ENCODE measurements around the gene KCTD13. TPM values are rescaled to one million over a fixed set of nuclear protein-coding genes. Genes with fewer than 3 reads are reported as not detected.

The KCTD13 gene
- total and polyA plus RNA-seq, 8 donors, result 14.8 to 24.2 (median 20.9) TPM

DNA sequence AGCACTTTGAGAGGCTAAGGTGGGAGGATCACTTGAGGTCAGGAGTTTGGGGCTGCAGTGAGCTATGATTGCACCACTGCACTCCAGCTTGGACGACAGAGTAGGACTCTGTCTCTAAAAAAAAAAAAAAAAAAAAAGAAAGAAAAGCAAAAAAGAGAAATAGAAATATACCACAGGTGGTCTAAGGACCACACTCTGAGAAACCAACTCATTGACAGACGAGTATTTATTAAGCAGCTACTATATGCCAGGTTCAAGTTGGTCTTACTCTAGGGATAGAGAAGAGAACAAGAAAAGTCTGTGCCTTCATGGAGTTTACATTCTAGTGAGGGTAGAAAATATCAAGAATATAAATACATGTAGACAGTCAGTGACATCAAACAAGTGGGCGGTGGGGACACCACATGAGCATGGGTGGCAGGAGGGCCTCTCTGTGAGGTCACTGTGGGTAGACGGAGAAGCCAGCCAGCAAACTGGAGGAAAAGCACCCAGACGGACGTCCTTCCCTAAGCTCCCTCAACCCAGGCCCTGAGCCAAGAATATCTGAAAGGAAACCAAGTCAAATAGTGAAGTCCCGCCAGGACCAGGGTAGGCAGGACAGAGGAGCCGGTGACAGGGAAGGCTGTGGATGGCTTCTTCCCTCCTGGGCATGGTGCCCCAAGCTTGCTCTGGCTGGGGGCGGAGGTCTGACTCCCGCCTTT is 67.7 kb downstream of the KCTD13 start:
- Histone ChIP-seq H3K36me3 (peaks cover 0 to 30% of the 10 kb centered on the region in 2 donors), H3K4me3 (no peak overlapping the region), H3K9me3 (no peaks in the 10 kb centered on the region), H3K4me1 (peaks cover 9 to 19% of the 10 kb centered on the region in 2 donors), H3K27ac (no peak overlapping the region), H3K27me3 (no peaks in the 10 kb centered on the region)
- intact Hi-C loops (cut with DNase I), result loop anchor here in 1 of 2 donors (10.0 kb wide), 1 partner anchor 147 kb away; no protein-coding TSS in a partner anchor
- ATAC-seq, result no peak
- no peak for DNase-seq
- TF ChIP-seq, protein P1, sequence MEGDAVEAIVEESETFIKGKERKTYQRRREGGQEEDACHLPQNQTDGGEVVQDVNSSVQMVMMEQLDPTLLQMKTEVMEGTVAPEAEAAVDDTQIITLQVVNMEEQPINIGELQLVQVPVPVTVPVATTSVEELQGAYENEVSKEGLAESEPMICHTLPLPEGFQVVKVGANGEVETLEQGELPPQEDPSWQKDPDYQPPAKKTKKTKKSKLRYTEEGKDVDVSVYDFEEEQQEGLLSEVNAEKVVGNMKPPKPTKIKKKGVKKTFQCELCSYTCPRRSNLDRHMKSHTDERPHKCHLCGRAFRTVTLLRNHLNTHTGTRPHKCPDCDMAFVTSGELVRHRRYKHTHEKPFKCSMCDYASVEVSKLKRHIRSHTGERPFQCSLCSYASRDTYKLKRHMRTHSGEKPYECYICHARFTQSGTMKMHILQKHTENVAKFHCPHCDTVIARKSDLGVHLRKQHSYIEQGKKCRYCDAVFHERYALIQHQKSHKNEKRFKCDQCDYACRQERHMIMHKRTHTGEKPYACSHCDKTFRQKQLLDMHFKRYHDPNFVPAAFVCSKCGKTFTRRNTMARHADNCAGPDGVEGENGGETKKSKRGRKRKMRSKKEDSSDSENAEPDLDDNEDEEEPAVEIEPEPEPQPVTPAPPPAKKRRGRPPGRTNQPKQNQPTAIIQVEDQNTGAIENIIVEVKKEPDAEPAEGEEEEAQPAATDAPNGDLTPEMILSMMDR (IDR thresholded peaks at IDR 0.05), result no peak

DNA sequence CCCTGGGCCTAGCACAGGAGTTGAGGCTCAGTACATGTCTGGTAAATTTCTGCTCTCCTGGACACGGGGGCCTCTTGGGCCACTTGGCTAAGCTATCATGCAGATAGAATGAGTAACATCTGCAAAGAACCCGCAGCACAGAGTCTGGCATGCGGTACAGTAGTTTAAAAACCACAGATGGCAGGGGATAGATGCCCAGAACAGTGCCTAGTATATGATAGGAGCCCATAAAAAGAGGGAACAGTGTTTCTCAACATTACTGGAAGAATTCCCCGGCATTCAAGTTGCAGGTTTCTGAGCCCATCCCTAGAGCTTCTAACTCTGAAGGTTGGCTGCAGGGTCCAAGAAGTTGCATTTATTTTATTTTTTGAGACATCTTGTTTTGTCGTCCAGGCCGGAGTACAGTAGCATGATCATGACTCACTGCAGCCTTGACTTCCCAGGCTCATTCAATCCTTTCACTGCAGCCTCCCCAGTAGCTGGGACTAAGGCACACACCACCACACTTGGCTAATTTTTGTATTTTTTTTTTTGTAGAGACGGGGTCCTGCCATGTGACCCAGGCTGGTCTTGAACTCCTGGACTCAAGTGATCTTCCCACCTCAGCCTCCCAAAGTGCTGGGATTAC is 68.8 kb downstream of the KCTD13 start:
- no peaks in the 10 kb centered on the region for H3K27me3 ChIP-seq
- H3K27ac ChIP-seq, result no peak overlapping the region
- ATAC-seq, result no peak
- intact Hi-C loops (cut with DNase I), result loop anchor here in 1 of 2 donors (10.0 kb wide), 1 partner anchor 148 kb away; no protein-coding TSS in a partner anchor
- DNase-seq, result no peak
- peaks cover 9 to 16% of the 10 kb centered on the region in 2 donors for H3K4me1 ChIP-seq
- H3K36me3 ChIP-seq, result peaks cover 0 to 30% of the 10 kb centered on the region in 2 donors
- H3K4me3 ChIP-seq, result no peak overlapping the region
- TF ChIP-seq, protein P1 (IDR thresholded peaks at IDR 0.05), result no peak
- H3K9me3 ChIP-seq, result no peaks in the 10 kb centered on the region

Other genes with a start within 250 kb of the KCTD13 start
- 10 to 100 TPM; 21.9 to 27.1 TPM for gene QPRT, start 247.0 kb downstream of the KCTD13 start, total RNA-seq
- 10 to 100 TPM; 46.2 to 58.8 (median 56.1) TPM for gene QPRT, start 247.0 kb downstream of the KCTD13 start, polyA plus RNA-seq (ENCODE audit: insufficient read length in 6 of 6)
- 10 to 100 TPM in 1 of 2 donors, 1 to 10 TPM in 1; 3.3 to 13.6 TPM for gene C16orf54, start 180.2 kb downstream of the KCTD13 start, total RNA-seq
- gene C16orf54, start 180.2 kb downstream of the KCTD13 start, polyA plus RNA-seq (ENCODE audit: insufficient read length in 6 of 6), result under 1 TPM; 0.33 to 0.73 (median 0.63) TPM
- gene ZG16, start 148.0 kb downstream of the KCTD13 start, total RNA-seq, result not detected
- under 1 TPM in 5 of 6 donors, not detected in 1; 0.06 to 0.10 (median 0.07) TPM for gene ZG16, start 148.0 kb downstream of the KCTD13 start, polyA plus RNA-seq (ENCODE audit: insufficient read length in 6 of 6)
- 10 to 100 TPM; 24.8 to 32.5 TPM for gene KIF22, start 135.5 kb downstream of the KCTD13 start, total RNA-seq
- gene KIF22, start 135.5 kb downstream of the KCTD13 start, polyA plus RNA-seq (ENCODE audit: insufficient read length in 6 of 6), result 10 to 100 TPM; 48.4 to 92.2 (median 63.9) TPM
- gene MAZ, start 119.7 kb downstream of the KCTD13 start, total RNA-seq, result 100 to 1,000 TPM; 193 to 205 TPM
- 100 to 1,000 TPM; 246 to 353 (median 292) TPM for gene MAZ, start 119.7 kb downstream of the KCTD13 start, polyA plus RNA-seq (ENCODE audit: insufficient read length in 6 of 6)
- gene PRRT2, start 114.0 kb downstream of the KCTD13 start, total RNA-seq, result 1 to 10 TPM in 1 of 2 donors, under 1 TPM in 1; 0.94 to 3.1 TPM
- 10 to 100 TPM in 5 of 6 donors, 1 to 10 TPM in 1; 9.0 to 15.1 (median 11.2) TPM for gene PRRT2, start 114.0 kb downstream of the KCTD13 start, polyA plus RNA-seq (ENCODE audit: insufficient read length in 6 of 6)
- 10 to 100 TPM; 16.4 to 23.1 TPM for gene PAGR1, start 110.1 kb downstream of the KCTD13 start, total RNA-seq
- 10 to 100 TPM; 27.5 to 40.6 (median 30.6) TPM for gene PAGR1, start 110.1 kb downstream of the KCTD13 start, polyA plus RNA-seq (ENCODE audit: insufficient read length in 6 of 6)
- 100 to 1,000 TPM; 236 to 280 TPM for gene MVP, start 105.8 kb downstream of the KCTD13 start, total RNA-seq
- gene MVP, start 105.8 kb downstream of the KCTD13 start, polyA plus RNA-seq (ENCODE audit: insufficient read length in 6 of 6), result 10 to 100 TPM; 12.5 to 22.8 (median 16.8) TPM
- 10 to 100 TPM; 69.5 to 84.8 TPM for gene CDIPT, start 63.0 kb downstream of the KCTD13 start, total RNA-seq
- gene CDIPT, start 63.0 kb downstream of the KCTD13 start, polyA plus RNA-seq (ENCODE audit: insufficient read length in 6 of 6), result 10 to 100 TPM; 72.5 to 80.5 (median 78.3) TPM
- 10 to 100 TPM in 1 of 2 donors, 1 to 10 TPM in 1; 7.7 to 30.2 TPM for gene SEZ6L2, start 26.7 kb downstream of the KCTD13 start, total RNA-seq
- 1 to 10 TPM; 4.9 to 6.3 (median 5.7) TPM for gene SEZ6L2, start 26.7 kb downstream of the KCTD13 start, polyA plus RNA-seq (ENCODE audit: insufficient read length in 6 of 6)
- 10 to 100 TPM in 1 of 2 donors, 1 to 10 TPM in 1; 3.6 to 15.6 TPM for gene ASPHD1, start 25.7 kb downstream of the KCTD13 start, total RNA-seq
- under 1 TPM; 0.42 to 0.66 (median 0.61) TPM for gene ASPHD1, start 25.7 kb downstream of the KCTD13 start, polyA plus RNA-seq (ENCODE audit: insufficient read length in 6 of 6)
- gene TMEM219, start 35.9 kb upstream of the KCTD13 start, total RNA-seq, result 100 to 1,000 TPM; 122 to 154 TPM
- gene TMEM219, start 35.9 kb upstream of the KCTD13 start, polyA plus RNA-seq (ENCODE audit: insufficient read length in 6 of 6), result 100 to 1,000 TPM; 103 to 128 (median 114) TPM
- gene TAOK2, start 47.6 kb upstream of the KCTD13 start, total RNA-seq, result 10 to 100 TPM; 61.4 to 64.5 TPM
- gene TAOK2, start 47.6 kb upstream of the KCTD13 start, polyA plus RNA-seq (ENCODE audit: insufficient read length in 6 of 6), result 10 to 100 TPM; 47.5 to 71.4 (median 55.0) TPM
- 10 to 100 TPM; 14.4 to 17.4 TPM for gene HIRIP3, start 69.4 kb upstream of the KCTD13 start, total RNA-seq
- gene HIRIP3, start 69.4 kb upstream of the KCTD13 start, polyA plus RNA-seq (ENCODE audit: insufficient read length in 6 of 6), result 10 to 100 TPM; 17.8 to 20.7 (median 18.3) TPM
- gene INO80E, start 70.0 kb upstream of the KCTD13 start, total RNA-seq, result 10 to 100 TPM; 55.5 to 59.6 TPM
- gene INO80E, start 70.0 kb upstream of the KCTD13 start, polyA plus RNA-seq (ENCODE audit: insufficient read length in 6 of 6), result 10 to 100 TPM; 42.1 to 59.3 (median 47.5) TPM
- gene DOC2A, start 84.8 kb upstream of the KCTD13 start, total RNA-seq, result 1 to 10 TPM; 2.5 to 2.7 TPM
- gene DOC2A, start 84.8 kb upstream of the KCTD13 start, polyA plus RNA-seq (ENCODE audit: insufficient read length in 6 of 6), result 1 to 10 TPM in 5 of 6 donors, under 1 TPM in 1; 0.77 to 5.1 (median 3.2) TPM
- gene C16orf92, start 97.0 kb upstream of the KCTD13 start, total RNA-seq, result not detected
- not detected for gene C16orf92, start 97.0 kb upstream of the KCTD13 start, polyA plus RNA-seq (ENCODE audit: insufficient read length in 6 of 6)
- gene TLCD3B, start 105.0 kb upstream of the KCTD13 start, total RNA-seq, result under 1 TPM in 1 of 2 donors, not detected in 1; 0.29 TPM
- 1 to 10 TPM in 3 of 6 donors, under 1 TPM in 3; 0.28 to 1.4 (median 0.96) TPM for gene TLCD3B, start 105.0 kb upstream of the KCTD13 start, polyA plus RNA-seq (ENCODE audit: insufficient read length in 6 of 6)
- 1,000 to 10,000 TPM in 1 of 2 donors, 100 to 1,000 TPM in 1; 710 to 1,105 TPM for gene ALDOA, start 139.5 kb upstream of the KCTD13 start, total RNA-seq
- gene ALDOA, start 139.5 kb upstream of the KCTD13 start, polyA plus RNA-seq (ENCODE audit: insufficient read length in 6 of 6), result 100 to 1,000 TPM; 299 to 424 (median 350) TPM
- 10 to 100 TPM; 82.5 to 89.8 TPM for gene PPP4C, start 149.8 kb upstream of the KCTD13 start, total RNA-seq
- gene PPP4C, start 149.8 kb upstream of the KCTD13 start, polyA plus RNA-seq (ENCODE audit: insufficient read length in 6 of 6), result 10 to 100 TPM; 62.0 to 80.8 (median 74.1) TPM
- 1 to 10 TPM; 1.6 TPM for gene TBX6, start 165.7 kb upstream of the KCTD13 start, total RNA-seq
- gene TBX6, start 165.7 kb upstream of the KCTD13 start, polyA plus RNA-seq (ENCODE audit: insufficient read length in 6 of 6), result 1 to 10 TPM in 5 of 6 donors, under 1 TPM in 1; 0.79 to 1.9 (median 1.8) TPM
- 10 to 100 TPM; 57.5 to 79.5 TPM for gene YPEL3, start 170.0 kb upstream of the KCTD13 start, total RNA-seq
- gene YPEL3, start 170.0 kb upstream of the KCTD13 start, polyA plus RNA-seq (ENCODE audit: insufficient read length in 6 of 6), result 10 to 100 TPM; 48.8 to 69.3 (median 53.6) TPM
- 1 to 10 TPM; 5.6 to 9.0 TPM for gene GDPD3, start 187.3 kb upstream of the KCTD13 start, total RNA-seq
- 10 to 100 TPM; 11.8 to 20.3 (median 18.2) TPM for gene GDPD3, start 187.3 kb upstream of the KCTD13 start, polyA plus RNA-seq (ENCODE audit: insufficient read length in 6 of 6)
- gene MAPK3, start 197.0 kb upstream of the KCTD13 start, total RNA-seq, result 10 to 100 TPM; 70.1 to 95.1 TPM
- 100 to 1,000 TPM in 5 of 6 donors, 10 to 100 TPM in 1; 99.0 to 114 (median 106) TPM for gene MAPK3, start 197.0 kb upstream of the KCTD13 start, polyA plus RNA-seq (ENCODE audit: insufficient read length in 6 of 6)

All from left lung (tissue), 10 donors.